Activated CD8-positive, alpha-beta memory T cell treated with anti-CD3 and anti-CD28 coated beads for 4 hours (primary cell): Measurements from ENCODE around the gene NDUFAF2.
"Not testable (repeated sequence)": the region's sequence is repeated elsewhere in the genome, so short reads cannot be mapped to it uniquely, and the experiment has no call there.

Source experiments
- DNase-seq, 2 donors: peaks; one replicate each; pipeline ENCODE4 v3.0.0-alpha.2; 2020; ENCODE audit warnings: low read depth in 2 of 2

The NDUFAF2 gene, protein sequence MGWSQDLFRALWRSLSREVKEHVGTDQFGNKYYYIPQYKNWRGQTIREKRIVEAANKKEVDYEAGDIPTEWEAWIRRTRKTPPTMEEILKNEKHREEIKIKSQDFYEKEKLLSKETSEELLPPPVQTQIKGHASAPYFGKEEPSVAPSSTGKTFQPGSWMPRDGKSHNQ

GRCh38 chr5:60944904-60945812 lies at the start of gene NDUFAF2, which contains the start of gene ERCC8:
Gene NDUFAF2, plus strand, starts transcription at chr5:60945205. Its CDS starts 51 bp downstream, at chr5:60945256.
Gene ERCC8, minus strand, starts transcription at chr5:60945070. Its CDS starts 62 bp downstream, at chr5:60945008.
- DNase-seq: peak; percentile 77 to 79

GRCh38 chr5:60896991-60897390 lies 48.0 kb upstream of the NDUFAF2 start:
- DNase-seq: no peak

GRCh38 chr5:60903356-60903755 lies 41.6 kb upstream of the NDUFAF2 start:
- no peak for DNase-seq

DNA sequence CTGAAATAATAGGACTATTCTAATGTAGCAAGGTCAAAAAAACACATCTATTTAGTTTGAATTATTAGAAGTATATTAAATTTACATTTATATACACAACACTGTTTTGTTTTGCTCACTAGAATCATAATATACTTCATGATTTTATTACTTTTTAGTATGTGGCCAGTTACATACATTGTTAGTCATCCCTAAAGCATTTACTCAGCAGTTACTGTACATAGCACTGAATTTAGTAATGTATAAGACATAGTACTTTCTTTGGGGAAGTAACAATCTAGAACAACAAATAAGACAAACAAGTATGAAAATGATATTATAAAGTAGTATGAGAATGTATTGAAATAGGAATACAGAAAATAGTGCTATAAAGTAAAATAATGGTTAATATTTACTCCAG lies 28.4 kb upstream of the NDUFAF2 start:
- no peak for DNase-seq

DNA sequence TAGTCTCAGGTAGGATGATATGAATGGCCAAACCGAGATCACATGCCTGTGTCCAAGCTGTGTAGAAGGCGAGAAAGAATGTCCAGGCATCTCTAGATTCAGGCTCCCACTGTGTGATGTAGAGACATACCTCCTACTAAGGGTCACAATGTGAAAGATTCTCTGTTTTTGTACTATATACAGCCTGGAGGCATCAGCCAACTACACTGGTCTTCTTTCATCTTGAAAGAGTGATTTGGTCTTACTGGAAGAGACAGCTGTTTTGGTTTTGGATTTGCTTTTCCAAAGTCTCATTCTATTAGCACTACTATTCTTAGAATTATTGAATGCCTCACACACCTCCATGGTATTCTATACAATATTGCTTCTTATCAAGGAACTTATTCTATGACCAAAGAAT lies 26.5 kb upstream of the NDUFAF2 start:
- DNase-seq: no peak

- no peak for DNase-seq
These were observed 17.6 kb upstream of the NDUFAF2 start for GRCh38 chr5:60927450-60927849.

DNA sequence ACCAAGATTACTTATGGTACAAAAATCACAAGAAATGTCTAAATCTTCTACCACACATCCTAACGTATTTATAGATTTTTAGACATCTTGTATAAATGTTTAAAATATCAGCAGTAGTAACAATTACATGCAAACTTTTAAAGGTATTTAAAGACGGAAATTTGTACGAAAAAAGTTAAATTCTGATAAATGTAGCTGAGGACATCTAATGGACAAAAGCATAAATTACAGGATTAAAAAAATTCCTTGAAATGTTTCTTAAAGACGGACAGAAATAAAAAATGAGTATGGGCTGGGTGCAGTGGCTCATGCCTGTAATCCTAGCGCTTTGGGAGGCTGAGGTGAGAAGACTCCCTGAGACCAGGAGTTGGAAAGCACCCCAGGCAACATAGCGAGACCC lies 16.0 kb upstream of the NDUFAF2 start:
- DNase-seq: no peak

- DNase-seq: no peak
These were observed 1.4 kb upstream of the NDUFAF2 start for GRCh38 chr5:60943624-60944023.

GRCh38 chr5:60945813-60946187 lies 795 bp downstream of the NDUFAF2 start:
- peak in 1 of 2 donors; percentile 7 for DNase-seq

DNA sequence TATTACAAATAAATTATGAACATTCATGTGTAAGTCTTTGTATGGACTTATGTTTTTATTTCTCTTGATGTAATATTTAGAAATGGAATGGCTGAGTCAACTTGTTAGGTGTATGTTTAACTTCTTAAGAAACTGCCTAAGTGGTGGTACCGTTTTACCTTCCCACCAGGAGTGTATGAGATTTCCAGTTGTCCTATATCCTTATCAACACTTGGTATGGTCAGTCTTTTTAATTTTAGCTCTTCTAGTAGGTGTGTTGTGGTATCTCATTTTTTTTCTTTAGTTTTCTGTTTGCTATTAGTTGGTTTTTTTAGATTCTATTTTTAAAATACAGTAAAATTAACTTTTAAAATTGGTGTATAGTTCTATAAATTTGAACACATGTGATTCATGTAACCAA lies 3.7 kb downstream of the NDUFAF2 start:
- DNase-seq: no peak

DNA sequence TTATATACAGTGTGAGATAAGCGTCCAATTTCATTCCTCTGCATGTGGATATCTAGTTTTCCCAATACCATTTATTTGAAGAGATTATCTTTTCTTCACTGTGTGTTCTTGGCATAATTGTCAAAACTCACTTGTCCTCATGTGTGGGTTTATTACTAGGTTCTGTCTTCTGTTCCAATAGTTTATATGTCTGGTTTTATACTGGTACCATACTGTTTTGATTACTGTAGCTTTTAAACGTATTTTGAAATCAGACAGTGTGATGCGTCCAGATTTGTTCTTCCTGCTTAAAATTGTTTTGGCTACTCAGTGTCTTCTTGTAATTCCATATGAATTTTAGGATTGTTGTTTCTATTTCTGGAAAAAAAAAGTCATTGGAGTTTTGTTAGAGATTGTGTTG lies 10.2 kb downstream of the NDUFAF2 start:
- DNase-seq: no peak

DNA sequence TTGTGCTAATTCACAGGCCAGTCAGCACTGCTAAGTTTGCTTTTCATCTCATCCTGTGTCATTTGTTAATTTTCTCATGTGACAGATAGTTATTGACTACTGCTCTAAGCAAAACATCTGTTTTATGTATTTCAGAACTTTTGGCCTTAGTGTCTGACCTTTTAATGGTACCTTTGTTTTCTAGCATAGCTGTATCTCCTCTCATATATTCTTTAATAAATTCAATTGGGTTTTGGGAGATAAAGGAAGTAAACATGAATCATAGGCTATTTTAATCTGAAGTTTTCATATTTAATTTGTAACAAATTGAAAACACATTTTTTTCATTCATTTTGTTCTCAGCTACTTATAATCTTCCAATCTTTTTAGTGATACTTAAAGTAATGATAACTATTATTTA lies 13.1 kb downstream of the NDUFAF2 start:
- no peak for DNase-seq

GRCh38 chr5:60958712-60959111 lies 13.7 kb downstream of the NDUFAF2 start:
- no peak for DNase-seq

DNA sequence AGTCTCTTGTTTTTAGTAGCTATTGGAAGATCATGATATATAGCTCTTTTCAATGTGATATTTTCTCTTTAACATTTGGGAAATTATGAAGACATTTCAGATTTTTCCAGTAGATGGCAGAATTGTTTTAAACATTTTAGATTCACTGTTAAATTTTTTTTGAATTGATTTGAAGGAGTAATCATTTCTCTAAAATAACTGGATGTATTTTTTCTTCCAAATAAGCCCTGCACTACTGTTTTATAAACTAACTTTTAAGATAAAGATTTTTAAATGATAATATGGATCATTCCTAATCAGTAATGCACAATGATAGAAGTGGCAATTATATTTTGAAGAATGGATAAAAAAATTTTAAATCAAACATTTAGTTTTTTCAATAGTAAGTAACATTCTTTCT lies 14.2 kb downstream of the NDUFAF2 start:
- no peak for DNase-seq

- no peak for DNase-seq
These were observed 15.6 kb downstream of the NDUFAF2 start for GRCh38 chr5:60960591-60960990.

- no peak for DNase-seq
These were observed 16.7 kb downstream of the NDUFAF2 start for GRCh38 chr5:60961685-60962084.

GRCh38 chr5:60972231-60972630 lies 27.2 kb downstream of the NDUFAF2 start:
- DNase-seq: peak in 1 of 2 donors; percentile 19

DNA sequence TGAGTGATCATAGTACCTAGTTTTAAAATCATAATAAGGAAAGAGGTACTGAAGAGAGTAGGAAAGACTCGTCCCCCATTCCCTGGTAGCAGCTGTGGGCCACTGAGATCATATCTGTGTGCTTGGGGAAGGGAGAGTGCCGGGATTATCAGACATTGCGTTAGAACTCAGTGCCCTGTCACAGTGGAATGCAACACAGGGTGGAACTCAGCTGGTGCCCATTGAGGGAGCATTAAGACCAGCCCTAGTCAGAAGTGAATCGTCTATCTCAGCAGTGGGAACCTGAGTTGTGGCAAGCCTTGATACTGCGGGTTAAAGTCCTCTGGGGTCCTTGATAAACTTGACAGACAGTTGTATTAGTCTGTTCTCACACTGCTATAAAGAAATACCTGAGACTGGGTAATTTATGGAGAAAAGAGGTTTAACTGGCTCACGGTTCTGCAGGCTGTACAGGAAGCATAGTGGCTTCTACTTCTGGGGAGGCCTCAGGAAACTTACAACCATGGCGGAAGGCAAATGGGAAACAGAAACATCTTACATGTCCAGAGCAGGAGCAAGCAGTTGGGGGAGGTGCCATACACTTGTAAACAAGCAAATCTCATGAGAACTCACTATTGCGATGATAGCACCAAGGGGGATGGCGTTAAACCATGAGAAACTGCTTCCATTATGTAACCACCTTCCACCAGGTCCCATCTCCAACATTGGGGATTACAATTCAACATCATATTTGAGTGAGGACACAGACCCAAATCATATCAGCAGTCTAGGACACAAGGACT lies 33.1 kb downstream of the NDUFAF2 start:
- DNase-seq: no peak

GRCh38 chr5:60978968-60979367 lies 34.0 kb downstream of the NDUFAF2 start:
- DNase-seq: no peak

DNA sequence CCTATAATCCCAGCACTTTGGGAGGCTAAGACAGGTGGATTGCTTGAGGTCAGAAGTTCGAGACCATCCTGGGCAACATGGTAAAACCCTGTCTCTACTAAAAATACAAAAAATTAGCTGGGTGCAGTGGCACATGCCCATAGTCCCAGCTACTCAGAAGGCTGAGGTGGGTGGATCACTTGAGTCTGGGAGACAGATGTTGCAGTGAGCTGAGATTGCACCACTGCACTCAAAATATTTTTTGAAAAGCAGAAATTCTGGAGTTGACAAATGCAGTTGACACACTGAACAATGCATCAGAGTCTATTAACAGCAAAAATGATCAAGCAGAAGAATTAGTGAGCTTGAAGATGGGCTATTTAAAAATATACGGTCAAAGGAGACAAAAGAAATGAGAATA lies 35.5 kb downstream of the NDUFAF2 start:
- DNase-seq: no peak

DNA sequence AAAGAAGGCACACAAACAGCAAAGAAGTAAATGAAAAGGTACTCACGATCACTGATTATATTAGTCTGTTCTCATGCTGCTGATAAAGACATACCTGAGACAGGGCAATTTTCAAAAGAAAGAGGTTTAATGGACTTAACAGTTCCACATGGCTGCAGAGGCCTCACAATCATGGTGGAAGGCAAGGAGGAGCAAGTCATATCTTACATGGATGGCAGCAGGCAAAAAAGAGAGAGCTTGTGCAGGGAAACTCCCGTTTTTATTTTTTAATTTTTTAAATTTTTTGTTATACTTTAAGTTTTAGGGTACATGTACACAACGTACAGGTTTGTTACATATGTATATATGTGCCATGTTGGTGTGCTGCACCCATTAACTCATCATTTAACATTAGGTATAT lies 37.1 kb downstream of the NDUFAF2 start:
- not testable (repeated sequence) for DNase-seq

GRCh38 chr5:60989790-60990189 lies 44.8 kb downstream of the NDUFAF2 start:
- no peak for DNase-seq
